ELF-1 (cell line): ENCODE data around the gene AGRN.
"Not testable (repeated sequence)": the region's sequence is repeated elsewhere in the genome, so short reads cannot be mapped to it uniquely, and the experiment has no call there.

Source experiments
- DNase-seq: peaks from one replicate; pipeline ENCODE4 v3.0.0-alpha.2; 2016; ENCODE audit warnings: low read depth, low spot score

Gene AGRN

GRCh38 chr1:1020000-1020404 lies at the start of gene AGRN:
AGRN (plus strand) TSS chr1:1020120; CDS start chr1:1020173, 53 bp downstream.
- peak; percentile 4 for DNase-seq

- DNase-seq = peak; percentile 28
Observed at GRCh38 chr1:970242-970972, 49.5 kb upstream of the AGRN start.

- no peak for DNase-seq
Observed at GRCh38 chr1:970973-971730, 48.8 kb upstream of the AGRN start.

GRCh38 chr1:971751-972506 lies 48.0 kb upstream of the AGRN start:
- no peak for DNase-seq

GRCh38 chr1:972726-973458 lies 47.0 kb upstream of the AGRN start:
- no peak for DNase-seq

GRCh38 chr1:973459-974292 lies 46.2 kb upstream of the AGRN start:
- DNase-seq = no peak

GRCh38 chr1:974293-974640 lies 45.7 kb upstream of the AGRN start:
- DNase-seq = no peak

GRCh38 chr1:974687-975328 lies 45.1 kb upstream of the AGRN start:
- no peak for DNase-seq

- DNase-seq = no peak
Observed at GRCh38 chr1:975365-975764, 44.6 kb upstream of the AGRN start.

- DNase-seq = peak; percentile 92
Observed at GRCh38 chr1:975896-976683, 43.8 kb upstream of the AGRN start.

- DNase-seq = not testable (repeated sequence)
Observed at GRCh38 chr1:976791-977190, 43.1 kb upstream of the AGRN start.

- DNase-seq = no peak
Observed at GRCh38 chr1:978069-978834, 41.7 kb upstream of the AGRN start.

GRCh38 chr1:978835-979743 lies 40.8 kb upstream of the AGRN start:
- DNase-seq = no peak

- DNase-seq = no peak
Observed at GRCh38 chr1:979744-980072, 40.2 kb upstream of the AGRN start.

GRCh38 chr1:980137-980571 lies 39.8 kb upstream of the AGRN start:
- no peak for DNase-seq

GRCh38 chr1:980602-981395 lies 39.1 kb upstream of the AGRN start:
- no peak for DNase-seq

- DNase-seq = no peak
Observed at GRCh38 chr1:981491-981954, 38.4 kb upstream of the AGRN start.
